Spleen (tissue), 7 donors: ENCODE measurements around the gene MYO10.

Source experiments
- POLR2A ChIP-seq, 3 donors: fragments of 450-650 bp; IDR thresholded peaks; one replicate each; pipeline ENCODE4 v1.5.1; 2017; ENCODE audit warnings: antibody characterized with exemption in 3 of 3, mild to moderate bottlenecking in 1 of 3
- TF ChIP-seq, protein P1 (sequence below), 11 experiments: fragments of 200-600 bp in 7 of 11; fragments of 450-650 bp in 4 of 11; sonication (generic) in 4 of 11; IDR thresholded peaks in 8 of 11; conservative IDR thresholded peaks in 3 of 11; 1 replicate in 7 of 11; 2 replicates in 4 of 11; pipeline versions ENCODE4 v1.4.0 to v1.8.0; 2016 to 2021; ENCODE audit warnings: antibody characterized with exemption in 11 of 11, inconsistent platforms in 4 of 11, mild to moderate bottlenecking in 1 of 11
- donor health status: DM: no; HTN: no; CAD: no; lungs with moderate emphysema.
- donor health status: DM: no; HTN: no; CAD: no.
- donor health status: DM: no; HTN: no; CAD: no.

DNA sequence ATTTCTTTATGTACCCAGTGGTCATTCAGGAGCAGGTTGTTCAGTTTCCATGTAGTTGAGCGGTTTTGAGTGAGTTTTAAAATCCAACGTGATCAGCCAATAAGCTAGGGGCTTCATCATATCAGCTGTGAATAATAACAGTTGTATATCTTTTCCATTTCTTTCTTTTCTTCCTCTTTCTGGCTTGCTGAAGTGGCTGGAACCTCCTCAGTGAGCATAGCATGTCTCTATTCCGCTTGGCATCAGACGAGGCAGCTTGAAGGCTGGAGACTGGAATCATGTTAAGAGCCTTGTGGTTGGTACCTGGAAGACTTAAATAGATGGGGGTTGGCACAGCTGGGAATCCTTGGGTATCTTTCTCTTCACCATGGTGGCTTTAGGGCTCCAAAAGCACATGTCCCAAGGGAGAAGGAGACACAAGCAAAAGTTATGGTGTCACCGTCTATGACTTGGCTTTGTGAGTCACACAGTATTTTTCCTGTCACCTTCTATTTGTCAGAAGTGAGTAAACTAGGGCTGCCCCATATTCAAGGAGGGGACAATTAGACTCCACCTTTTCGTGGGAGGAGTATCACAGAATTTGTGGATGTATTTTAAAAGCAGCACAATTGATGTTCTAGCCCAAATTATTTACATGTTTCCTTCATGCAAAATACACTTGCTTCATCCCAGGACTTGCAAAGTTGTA is 281.3 kb downstream of the MYO10 start:
- TF ChIP-seq POLR2A (IDR thresholded peaks at IDR 0.05) = no peak
- TF ChIP-seq, protein P1, sequence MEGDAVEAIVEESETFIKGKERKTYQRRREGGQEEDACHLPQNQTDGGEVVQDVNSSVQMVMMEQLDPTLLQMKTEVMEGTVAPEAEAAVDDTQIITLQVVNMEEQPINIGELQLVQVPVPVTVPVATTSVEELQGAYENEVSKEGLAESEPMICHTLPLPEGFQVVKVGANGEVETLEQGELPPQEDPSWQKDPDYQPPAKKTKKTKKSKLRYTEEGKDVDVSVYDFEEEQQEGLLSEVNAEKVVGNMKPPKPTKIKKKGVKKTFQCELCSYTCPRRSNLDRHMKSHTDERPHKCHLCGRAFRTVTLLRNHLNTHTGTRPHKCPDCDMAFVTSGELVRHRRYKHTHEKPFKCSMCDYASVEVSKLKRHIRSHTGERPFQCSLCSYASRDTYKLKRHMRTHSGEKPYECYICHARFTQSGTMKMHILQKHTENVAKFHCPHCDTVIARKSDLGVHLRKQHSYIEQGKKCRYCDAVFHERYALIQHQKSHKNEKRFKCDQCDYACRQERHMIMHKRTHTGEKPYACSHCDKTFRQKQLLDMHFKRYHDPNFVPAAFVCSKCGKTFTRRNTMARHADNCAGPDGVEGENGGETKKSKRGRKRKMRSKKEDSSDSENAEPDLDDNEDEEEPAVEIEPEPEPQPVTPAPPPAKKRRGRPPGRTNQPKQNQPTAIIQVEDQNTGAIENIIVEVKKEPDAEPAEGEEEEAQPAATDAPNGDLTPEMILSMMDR (IDR thresholded peaks at IDR 0.05 in 8 of 11, conservative IDR thresholded peaks at IDR 0.05 in 3 of 11) = no peak
